Smooth muscle cell (in vitro differentiated cells): Measurements from ENCODE around the gene CALD1. TPM values are rescaled to one million over a fixed set of nuclear protein-coding genes. Genes with fewer than 3 reads are reported as not detected.

Experiments
- DNase-seq: peaks from one replicate; lab custom pipeline; 2025; ENCODE audit not compliant: unreplicated experiment; lab: John Stamatoyannopoulos, UW
- H2AFZ ChIP-seq: fragments of 200-600 bp; sonication (generic); 2 replicates; pipeline ENCODE4 v1.6.0; 2016; ENCODE audit warnings: antibody characterized with exemption, low read depth, mild to moderate bottlenecking
- H3F3A ChIP-seq: fragments of 200-600 bp; sonication (generic); 2 replicates; pipeline ENCODE4 v1.6.0; 2017; ENCODE audit warnings: antibody characterized with exemption, low read depth
- H3K27ac ChIP-seq: fragments of 200-600 bp; sonication (generic); 2 replicates; pipeline ENCODE4 v1.5.1; 2016; ENCODE audit warnings: low read depth, mild to moderate bottlenecking
- H3K27me3 ChIP-seq: fragments of 200-600 bp; sonication (generic); 2 replicates; pipeline ENCODE4 v1.6.1; 2016; ENCODE audit warnings: low read depth, mild to moderate bottlenecking
- H3K36me3 ChIP-seq: fragments of 200-600 bp; sonication (generic); 2 replicates; pipeline ENCODE4 v1.5.1; 2016; ENCODE audit warnings: low read depth
- H3K4me1 ChIP-seq: fragments of 200-600 bp; sonication (generic); 2 replicates; pipeline ENCODE4 v1.5.1; 2016; ENCODE audit warnings: low read depth
- H3K4me2 ChIP-seq: fragments of 200-600 bp; sonication (generic); 2 replicates; pipeline ENCODE4 v1.6.0; 2016; ENCODE audit warnings: mild to moderate bottlenecking
- H3K4me3 ChIP-seq: fragments of 200-600 bp; sonication (generic); 2 replicates; pipeline ENCODE4 v1.5.1; 2016; ENCODE audit warnings: mild to moderate bottlenecking
- H3K79me2 ChIP-seq: fragments of 200-600 bp; sonication (generic); 2 replicates; pipeline ENCODE4 v1.6.0; 2016; ENCODE audit warnings: low read depth, mild to moderate bottlenecking
- H3K9ac ChIP-seq: fragments of 200-600 bp; sonication (generic); 2 replicates; pipeline ENCODE4 v1.6.0; 2016; ENCODE audit warnings: low read depth
- H3K9me3 ChIP-seq: fragments of 200-600 bp; sonication (generic); replicated peaks from 2 replicates; pipeline ENCODE4 v1.5.1; 2016; ENCODE audit warnings: low read depth
- H4K20me1 ChIP-seq: fragments of 200-600 bp; sonication (generic); 2 replicates; pipeline ENCODE4 v1.6.0; 2016; ENCODE audit warnings: low read depth
- CTCF ChIP-seq: fragments of 200-600 bp; sonication (generic); IDR thresholded peaks from 2 replicates; pipeline ENCODE4 v1.5.1; 2017; ENCODE audit warnings: borderline replicate concordance, mild to moderate bottlenecking, antibody characterized with exemption; ENCODE audit not compliant: insufficient read depth, poor library complexity, severe bottlenecking
- WGBS: methylation state at CpG from one replicate; pipeline ENCODE4 v1.1.7; 2016; ENCODE audit warnings: low lambda C conversion rate; 5-methylcytosine and 5-hydroxymethylcytosine counted together
- polyA plus RNA-seq: library from polyadenylated mRNA; unstranded; fragments of >200 nt; fragmentation: Nextera tagmentation; extraction: Ambion mirVana; gene quantifications from 2 replicates; pipeline ENCODE4 v1.2.1, GENCODE V29; 2016
- total RNA-seq: library from RNA; depleted of rRNA; stranded (reverse); fragments of >200 nt; gene quantifications from 2 replicates; pipeline ENCODE4 v1.2.3, GENCODE V29; 2014

The CALD1 gene
- total and polyA plus RNA-seq, 2 experiments from 2014 or later: 948 to 1,552 TPM

- no peak for DNase-seq
- Histone ChIP-seq H3K27ac (no peak overlapping the region), H3K9me3 (no peaks in the 10 kb centered on the region), H3K79me2 (no peaks in the 10 kb centered on the region), H3K9ac (no peak overlapping the region), H3K27me3 (no peaks in the 10 kb centered on the region), H3F3A (peaks cover 10% of the 10 kb centered on the region), H2AFZ (no peak overlapping the region), H3K4me2 (no peak overlapping the region), H3K36me3 (no peaks in the 10 kb centered on the region), H3K4me1 (peaks cover 6% of the 10 kb centered on the region), H4K20me1 (no peaks in the 10 kb centered on the region), H3K4me3 (no peak overlapping the region)
- TF ChIP-seq CTCF: no peak
- WGBS: 50% methylated on average over 2 of the region's 2 CpGs
Measured at GRCh38 chr7:134996097-134996550, 216.7 kb downstream of the CALD1 start.

GRCh38 chr7:134997214-134997885 lies 217.9 kb downstream of the CALD1 start:
- H3K27ac ChIP-seq: no peak overlapping the region
- no peak for DNase-seq
- H3K4me2 ChIP-seq: no peak overlapping the region
- no peak for TF ChIP-seq CTCF
- H3K79me2 ChIP-seq: no peaks in the 10 kb centered on the region
- no peaks in the 10 kb centered on the region for H3K36me3 ChIP-seq
- no peaks in the 10 kb centered on the region for H3K27me3 ChIP-seq
- no peaks in the 10 kb centered on the region for H3K4me1 ChIP-seq
- H4K20me1 ChIP-seq: no peaks in the 10 kb centered on the region
- no peak overlapping the region for H3K9ac ChIP-seq
- H2AFZ ChIP-seq: no peak overlapping the region
- 96% methylated on average over 3 of the region's 3 CpGs for WGBS
- no peaks in the 10 kb centered on the region for H3K9me3 ChIP-seq
- H3K4me3 ChIP-seq: no peak overlapping the region
- peaks cover 3% of the 10 kb centered on the region for H3F3A ChIP-seq

- H2AFZ ChIP-seq: no peak overlapping the region
- H3K4me2 ChIP-seq: no peak overlapping the region
- H3K9ac ChIP-seq: no peak overlapping the region
- no peaks in the 10 kb centered on the region for H3K4me1 ChIP-seq
- H3F3A ChIP-seq: no peaks in the 10 kb centered on the region
- no peak overlapping the region for H3K27ac ChIP-seq
- no peaks in the 10 kb centered on the region for H3K79me2 ChIP-seq
- no peaks in the 10 kb centered on the region for H3K36me3 ChIP-seq
- no peaks in the 10 kb centered on the region for H3K9me3 ChIP-seq
- no peak overlapping the region for H3K4me3 ChIP-seq
- TF ChIP-seq CTCF: no peak
- WGBS: 95% methylated on average over 3 of the region's 3 CpGs
- no peaks in the 10 kb centered on the region for H4K20me1 ChIP-seq
- no peaks in the 10 kb centered on the region for H3K27me3 ChIP-seq
- DNase-seq: no peak
Measured at GRCh38 chr7:134999136-134999535, 219.7 kb downstream of the CALD1 start.
